GM10266 (cell line): ENCODE data around the gene ASIC1.
"Not testable (repeated sequence)": the region's sequence is repeated elsewhere in the genome, so short reads cannot be mapped to it uniquely, and the experiment has no call there.

ENCODE experiments used
- DNase-seq: peaks from one replicate; pipeline ENCODE4 v3.0.0; 2012; ENCODE audit errors: extremely low spot score
- TF ChIP-seq, protein P1 (sequence below): IDR thresholded peaks from 2 replicates; pipeline ENCODE4 v1.5.1; 2012; ENCODE audit warnings: mild to moderate bottlenecking, low read depth; ENCODE audit not compliant: control insufficient read depth, insufficient read depth; ENCODE audit errors: missing control alignments

The ASIC1 gene

DNA sequence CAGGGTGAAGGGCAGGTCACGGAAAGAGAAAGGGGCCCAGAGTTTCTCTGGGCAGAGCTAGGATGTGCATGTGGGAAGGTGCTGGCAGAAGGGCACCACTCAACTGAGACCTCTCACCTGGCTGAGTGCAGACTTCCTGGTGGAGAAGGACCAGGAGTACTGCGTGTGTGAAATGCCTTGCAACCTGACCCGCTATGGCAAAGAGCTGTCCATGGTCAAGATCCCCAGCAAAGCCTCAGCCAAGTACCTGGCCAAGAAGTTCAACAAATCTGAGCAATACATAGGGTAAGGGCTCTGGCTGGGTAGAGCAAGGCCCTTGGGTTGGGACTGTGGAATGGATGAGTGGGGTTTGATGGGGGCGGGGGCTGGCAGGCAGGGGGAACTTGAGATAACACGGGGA, 22.4 kb downstream of the ASIC1 start:
- TF ChIP-seq, protein P1, sequence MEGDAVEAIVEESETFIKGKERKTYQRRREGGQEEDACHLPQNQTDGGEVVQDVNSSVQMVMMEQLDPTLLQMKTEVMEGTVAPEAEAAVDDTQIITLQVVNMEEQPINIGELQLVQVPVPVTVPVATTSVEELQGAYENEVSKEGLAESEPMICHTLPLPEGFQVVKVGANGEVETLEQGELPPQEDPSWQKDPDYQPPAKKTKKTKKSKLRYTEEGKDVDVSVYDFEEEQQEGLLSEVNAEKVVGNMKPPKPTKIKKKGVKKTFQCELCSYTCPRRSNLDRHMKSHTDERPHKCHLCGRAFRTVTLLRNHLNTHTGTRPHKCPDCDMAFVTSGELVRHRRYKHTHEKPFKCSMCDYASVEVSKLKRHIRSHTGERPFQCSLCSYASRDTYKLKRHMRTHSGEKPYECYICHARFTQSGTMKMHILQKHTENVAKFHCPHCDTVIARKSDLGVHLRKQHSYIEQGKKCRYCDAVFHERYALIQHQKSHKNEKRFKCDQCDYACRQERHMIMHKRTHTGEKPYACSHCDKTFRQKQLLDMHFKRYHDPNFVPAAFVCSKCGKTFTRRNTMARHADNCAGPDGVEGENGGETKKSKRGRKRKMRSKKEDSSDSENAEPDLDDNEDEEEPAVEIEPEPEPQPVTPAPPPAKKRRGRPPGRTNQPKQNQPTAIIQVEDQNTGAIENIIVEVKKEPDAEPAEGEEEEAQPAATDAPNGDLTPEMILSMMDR, result no peak

DNA sequence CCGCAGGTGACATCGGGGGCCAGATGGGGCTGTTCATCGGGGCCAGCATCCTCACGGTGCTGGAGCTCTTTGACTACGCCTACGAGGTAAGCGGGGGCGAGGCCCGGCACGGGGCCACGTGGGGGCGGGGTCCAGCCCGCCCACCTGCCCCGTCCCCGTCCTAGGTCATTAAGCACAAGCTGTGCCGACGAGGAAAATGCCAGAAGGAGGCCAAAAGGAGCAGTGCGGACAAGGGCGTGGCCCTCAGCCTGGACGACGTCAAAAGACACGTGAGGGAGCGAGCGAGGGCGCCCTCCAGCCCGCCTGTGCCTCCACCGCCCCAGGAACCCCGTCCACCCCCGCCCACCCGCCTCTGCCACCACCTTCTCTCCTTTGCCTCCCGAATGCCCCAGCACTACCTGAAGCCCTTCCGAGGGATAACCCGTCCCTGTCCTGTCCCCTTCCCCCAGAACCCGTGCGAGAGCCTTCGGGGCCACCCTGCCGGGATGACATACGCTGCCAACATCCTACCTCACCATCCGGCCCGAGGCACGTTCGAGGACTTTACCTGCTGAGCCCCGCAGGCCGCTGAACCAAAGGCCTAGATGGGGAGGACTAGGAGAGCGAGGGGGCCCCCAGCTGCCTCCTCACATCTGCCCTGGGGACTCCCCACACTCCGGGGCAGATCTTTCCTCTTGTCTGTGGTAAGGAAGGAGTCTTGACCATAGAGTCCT, 23.9 kb downstream of the ASIC1 start:
- DNase-seq, result no peak
- TF ChIP-seq, protein P1, result no peak

More for the DNA sequence above, 22.4 kb downstream of the ASIC1 start:
- no peak for DNase-seq

DNA sequence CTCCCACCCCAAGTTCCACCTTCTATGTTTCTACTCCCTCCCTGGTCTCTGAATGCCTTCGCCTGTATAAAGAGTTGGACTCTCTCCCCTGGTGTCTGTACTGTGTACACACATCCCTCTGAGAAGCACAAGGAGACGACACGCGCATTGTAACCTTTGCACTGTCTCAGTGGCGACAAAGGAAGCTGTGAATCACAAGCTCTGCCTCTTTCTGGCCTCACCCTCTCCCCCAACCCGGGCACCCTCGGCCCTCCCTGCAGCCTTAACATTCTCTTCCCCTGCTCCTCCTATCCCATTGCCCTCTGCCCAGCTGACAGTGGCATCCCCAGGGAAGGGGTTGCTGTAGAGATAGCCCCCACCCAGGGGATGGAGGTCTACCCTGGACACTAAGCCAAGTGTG, 25.2 kb downstream of the ASIC1 start:
- DNase-seq, result no peak

GRCh38 chr12:50083301-50083700, 25.9 kb downstream of the ASIC1 start:
- TF ChIP-seq, protein P1, result no peak
- DNase-seq, result no peak

More for the DNA sequence above, 25.2 kb downstream of the ASIC1 start:
- TF ChIP-seq, protein P1, result no peak

DNA sequence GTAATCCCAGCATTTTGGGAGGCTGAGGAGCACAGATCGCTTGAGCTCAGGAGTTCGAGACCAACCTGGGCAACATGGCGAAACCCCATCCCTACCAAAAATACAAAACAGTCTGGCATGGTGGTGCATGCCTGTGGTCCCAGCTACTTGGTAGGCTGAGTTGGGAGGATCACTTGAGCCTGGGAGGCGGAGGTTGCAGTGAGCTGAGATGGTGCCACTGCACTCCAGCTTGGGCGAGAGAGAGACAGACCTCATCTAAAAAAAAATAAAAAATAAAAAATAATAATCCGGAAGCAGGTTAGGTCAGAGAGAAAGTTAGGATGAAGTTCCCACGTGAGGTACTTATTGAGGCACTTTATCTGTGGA, 27.0 kb downstream of the ASIC1 start:
- DNase-seq, result not testable (repeated sequence)

- TF ChIP-seq, protein P1, result peak; percentile 81
Measured at GRCh38 chr12:50084775-50085614, 27.6 kb downstream of the ASIC1 start, which contains the start of gene SMARCD1. Gene SMARCD1, plus strand, starts transcription at chr12:50085342. Its CDS starts 28 bp downstream, at chr12:50085370.

DNA sequence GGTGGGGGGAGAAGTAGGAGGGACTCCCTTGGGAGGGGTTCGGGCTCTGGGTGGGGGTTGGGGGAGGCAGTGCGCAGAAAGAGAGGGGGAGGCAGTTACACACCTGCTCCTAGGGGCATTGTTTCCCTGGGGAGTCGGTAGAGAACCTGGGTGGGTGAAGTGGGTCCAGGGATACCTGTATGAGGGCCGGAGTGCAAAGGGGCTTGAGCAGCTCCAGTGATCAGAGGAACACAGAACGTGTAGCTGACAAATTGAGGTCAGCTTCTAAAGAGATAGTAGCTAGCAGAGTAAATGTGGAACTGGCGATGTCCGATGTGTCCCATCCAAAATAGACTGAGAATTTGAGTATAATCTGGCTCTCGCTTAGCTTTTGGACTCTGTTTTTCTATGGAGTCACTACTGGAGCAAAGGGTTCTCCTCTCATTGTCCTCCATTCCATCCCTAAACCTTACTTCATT, 28.2 kb downstream of the ASIC1 start:
- no peak for DNase-seq

More at GRCh38 chr12:50084775-50085614, 27.6 kb downstream of the ASIC1 start, which contains the start of gene SMARCD1:
- DNase-seq, result peak; percentile 95

More for the DNA sequence above, 28.2 kb downstream of the ASIC1 start:
- TF ChIP-seq, protein P1, result no peak
